NCI-H524 (cell line): ENCODE results near the gene ASH1L.
A peak's percentile ranks its signal among the peaks of the same experiment; 100 is the strongest.
"Not testable (repeated sequence)": the region's sequence is repeated elsewhere in the genome, so short reads cannot be mapped to it uniquely, and the experiment has no call there.

ENCODE experiments used
- DNase-seq, 2 experiments: peaks; one replicate each; lab custom pipeline; 2025; lab: John Stamatoyannopoulos, UW

Gene ASH1L

DNA sequence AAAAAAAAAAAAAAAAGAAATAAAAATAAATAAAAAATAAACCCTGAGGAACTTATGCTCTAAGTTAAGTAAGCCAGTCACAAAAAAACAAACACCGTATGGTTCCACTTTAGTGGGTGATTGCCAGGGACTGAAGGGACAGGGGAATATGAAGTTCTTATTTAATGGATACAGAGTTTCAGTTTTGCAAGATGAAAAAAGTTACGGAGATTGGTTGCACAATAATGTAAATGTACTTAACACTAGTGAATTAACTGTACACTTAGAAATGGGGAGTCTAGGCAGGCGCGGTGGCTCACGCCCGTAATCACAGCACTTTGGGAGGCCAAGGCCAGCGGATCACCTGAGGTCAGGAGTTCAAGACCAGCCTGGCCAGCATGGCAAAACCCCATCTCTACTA, 111.4 kb downstream of the ASH1L start:
- DNase-seq, result no peak

DNA sequence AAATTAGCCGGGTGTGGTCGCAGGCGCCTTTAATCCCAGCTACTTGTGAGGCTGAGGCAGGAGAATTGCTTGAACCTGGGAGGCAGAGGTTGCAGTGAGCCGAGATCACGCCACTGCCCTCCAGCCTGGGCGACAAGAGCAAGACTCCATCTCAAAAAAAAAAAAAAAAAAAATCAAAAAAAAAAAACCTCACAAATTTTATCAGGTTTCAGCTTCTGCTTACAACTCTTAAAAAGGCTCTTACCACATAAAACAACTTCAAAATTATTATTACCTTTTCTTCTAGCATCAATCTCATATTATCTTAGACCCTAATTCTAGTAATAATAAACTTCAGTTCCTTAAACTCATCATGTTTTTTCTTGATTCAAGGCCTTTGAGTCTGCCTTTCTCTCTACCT, 120.2 kb downstream of the ASH1L start:
- not testable (repeated sequence) for DNase-seq

DNA sequence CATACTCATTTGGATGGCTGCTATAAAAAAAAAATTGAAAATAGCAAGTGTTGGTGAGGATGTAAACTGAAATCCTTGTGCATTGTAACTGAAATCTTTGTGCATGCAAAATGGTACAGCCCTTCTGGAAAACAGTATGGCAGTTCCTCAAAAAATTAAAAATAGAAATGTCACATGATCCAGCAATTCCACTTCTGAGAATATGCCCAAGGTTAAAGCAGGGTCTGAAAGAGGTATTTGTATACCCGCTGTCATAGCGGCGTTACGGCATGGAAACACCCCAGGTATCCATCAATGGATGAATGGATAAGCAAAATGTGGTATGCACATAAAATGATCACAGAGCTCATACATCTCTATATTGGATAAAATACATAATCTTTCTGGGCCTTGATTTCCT, 125.2 kb downstream of the ASH1L start:
- no peak for DNase-seq

DNA sequence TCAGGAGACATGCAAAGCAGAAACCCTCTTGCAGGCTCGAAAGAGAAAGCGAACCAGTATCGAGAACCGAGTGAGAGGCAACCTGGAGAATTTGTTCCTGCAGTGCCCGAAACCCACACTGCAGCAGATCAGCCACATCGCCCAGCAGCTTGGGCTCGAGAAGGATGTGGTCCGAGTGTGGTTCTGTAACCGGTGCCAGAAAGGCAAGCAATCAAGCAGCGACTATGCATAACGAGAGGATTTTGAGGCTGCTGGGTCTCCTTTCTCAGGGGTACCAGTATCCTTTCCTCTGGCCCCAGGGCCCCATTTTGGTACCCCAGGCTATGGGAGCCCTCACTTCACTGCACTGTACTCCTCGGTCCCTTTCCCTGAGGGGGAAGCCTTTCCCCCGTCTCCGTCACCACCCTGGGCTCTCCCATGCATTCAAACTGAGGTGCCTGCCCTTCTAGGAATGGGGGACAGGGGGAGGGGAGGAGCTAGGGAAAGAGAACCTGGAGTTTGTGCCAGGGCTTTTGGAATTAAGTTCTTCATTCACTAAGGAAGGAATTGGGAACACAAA, 128.7 kb downstream of the ASH1L start:
- DNase-seq, result not testable (repeated sequence)

DNA sequence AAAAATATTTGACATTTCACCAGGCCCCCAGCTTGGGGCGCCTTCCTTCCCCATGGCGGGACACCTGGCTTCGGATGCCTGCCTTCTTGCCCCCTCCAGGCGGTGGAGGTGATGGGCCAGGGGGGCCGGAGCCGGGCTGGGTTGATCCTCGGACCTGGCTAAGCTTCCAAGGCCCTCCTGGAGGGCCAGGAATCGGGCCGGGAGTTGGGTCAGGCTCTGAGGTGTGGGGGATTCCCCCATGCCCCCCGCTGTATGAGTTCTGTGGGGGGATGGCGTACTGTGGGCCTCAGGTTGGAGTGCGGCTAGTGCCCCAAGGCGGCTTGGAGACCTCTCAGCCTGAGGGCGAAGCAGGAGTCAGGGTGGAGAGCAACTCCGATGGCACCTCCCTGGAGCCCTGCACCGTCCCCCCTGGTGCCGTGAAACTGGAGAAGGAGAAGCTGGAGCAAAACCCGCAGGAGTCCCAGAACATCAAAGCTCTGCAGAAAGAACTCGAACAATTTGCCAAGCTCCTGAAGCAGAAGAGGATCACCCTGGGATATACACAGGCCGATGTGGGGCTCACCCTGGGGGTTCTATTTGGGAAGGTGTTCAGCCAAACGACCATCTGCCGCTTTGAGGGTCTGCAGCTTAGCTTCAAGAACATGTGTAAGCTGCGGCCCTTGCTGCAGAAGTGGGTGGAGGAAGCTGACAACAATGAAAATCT, 129.3 kb downstream of the ASH1L start:
- peak in 1 of 2 experiments; percentile 18 for DNase-seq

DNA sequence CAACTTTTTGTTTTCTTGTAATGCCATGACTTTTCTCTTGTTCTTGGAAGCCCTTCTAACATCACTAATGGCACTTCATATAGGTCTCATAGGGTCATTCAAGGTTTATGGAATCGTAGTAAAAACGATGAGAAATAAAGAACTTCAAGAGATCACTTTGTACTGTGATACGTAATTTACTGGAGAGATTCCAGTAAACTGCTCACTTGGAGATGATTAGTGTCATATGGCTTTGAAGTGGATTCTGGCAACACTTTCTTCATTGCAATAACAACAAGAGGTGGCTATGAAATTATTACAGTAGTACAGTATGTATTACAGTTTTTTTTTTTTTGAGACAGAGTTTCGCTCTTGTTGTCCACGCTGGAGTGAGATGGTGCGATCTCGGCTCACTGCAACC, 138.5 kb downstream of the ASH1L start:
- DNase-seq, result no peak

DNA sequence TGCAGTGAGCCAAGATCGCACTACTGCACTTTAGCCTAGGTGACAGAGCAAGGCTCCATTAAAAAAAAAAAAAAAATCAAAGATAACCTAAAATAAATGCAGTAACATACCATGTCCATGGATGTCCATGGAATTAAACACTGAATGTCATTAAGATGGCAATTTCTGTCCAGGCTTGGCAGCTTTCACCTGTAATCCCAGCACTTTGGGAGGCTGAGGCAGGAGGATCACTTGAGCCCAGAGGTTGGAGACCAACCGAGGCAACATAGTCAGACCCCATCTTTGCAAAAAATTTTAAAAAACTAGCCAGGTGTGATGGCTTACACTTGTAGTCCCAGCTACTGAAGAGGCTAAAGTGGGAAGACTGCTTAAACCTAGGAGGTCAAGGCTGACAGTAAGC, 141.8 kb downstream of the ASH1L start:
- no peak for DNase-seq

DNA sequence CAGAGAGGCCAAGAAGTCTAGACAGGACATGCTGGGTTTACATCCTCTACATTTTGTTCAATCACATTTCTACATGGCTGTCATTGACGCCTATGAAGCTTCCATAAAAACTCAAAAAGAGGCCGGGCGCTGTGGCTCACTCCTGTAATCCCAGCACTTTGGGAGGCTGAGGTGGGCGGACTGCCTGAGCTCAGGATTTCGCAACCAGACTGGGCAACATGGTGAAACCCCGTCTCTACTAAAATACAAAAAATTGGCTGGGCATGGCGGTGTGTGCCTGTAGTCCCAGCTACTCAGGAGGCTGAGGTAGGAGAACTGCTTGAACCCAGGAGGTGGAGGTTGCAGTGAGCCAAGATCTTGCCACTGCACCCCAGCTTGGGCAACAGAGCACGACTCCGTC, 150.8 kb downstream of the ASH1L start:
- DNase-seq, result not testable (repeated sequence)

DNA sequence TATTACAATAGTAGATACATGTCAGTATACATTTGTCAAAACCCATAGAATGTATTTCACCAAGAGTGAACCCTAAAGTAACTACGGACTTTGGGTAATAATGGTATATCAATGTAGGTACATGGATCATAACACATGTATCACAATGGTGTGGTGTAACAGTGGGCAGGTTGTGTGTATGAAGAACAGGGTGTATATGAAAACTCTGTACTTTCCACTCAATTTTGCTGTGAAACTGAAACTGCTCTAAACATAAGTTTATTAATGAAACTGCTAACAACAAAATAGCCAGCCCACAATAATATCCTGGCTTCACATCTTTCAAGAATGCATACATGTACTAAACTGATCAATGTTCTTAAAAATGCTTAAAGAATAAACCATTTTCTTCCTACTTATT, 151.7 kb downstream of the ASH1L start:
- no peak for DNase-seq

DNA sequence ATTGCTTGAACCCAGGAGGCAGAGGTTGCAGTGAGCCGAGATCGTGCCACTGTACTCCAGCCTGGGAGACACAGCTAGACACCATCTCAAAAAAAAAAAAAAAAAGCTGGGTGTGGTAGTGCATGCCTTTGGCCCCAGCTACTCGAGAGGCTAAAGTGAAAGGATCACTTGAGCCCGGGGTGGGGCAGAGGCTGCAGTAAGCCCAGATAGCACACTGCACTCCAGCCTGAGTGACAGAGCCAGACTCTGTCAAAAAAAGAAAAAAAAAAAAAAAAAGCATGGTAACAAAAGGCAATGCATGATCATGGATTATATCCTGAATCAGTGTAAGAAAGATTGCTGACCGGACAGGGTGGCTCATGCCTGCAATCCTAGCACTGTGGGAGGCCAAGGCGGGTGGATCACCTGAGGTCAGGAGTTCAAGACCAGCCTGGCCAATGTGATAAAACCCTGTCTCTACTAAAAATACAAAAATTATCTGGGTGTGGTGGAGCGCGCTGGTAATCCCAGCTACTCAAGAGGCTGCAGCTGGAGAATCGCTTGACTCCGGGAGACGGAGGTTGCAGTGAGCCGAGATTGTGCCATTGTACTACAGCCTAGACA, 165.6 kb downstream of the ASH1L start:
- no peak for DNase-seq

DNA sequence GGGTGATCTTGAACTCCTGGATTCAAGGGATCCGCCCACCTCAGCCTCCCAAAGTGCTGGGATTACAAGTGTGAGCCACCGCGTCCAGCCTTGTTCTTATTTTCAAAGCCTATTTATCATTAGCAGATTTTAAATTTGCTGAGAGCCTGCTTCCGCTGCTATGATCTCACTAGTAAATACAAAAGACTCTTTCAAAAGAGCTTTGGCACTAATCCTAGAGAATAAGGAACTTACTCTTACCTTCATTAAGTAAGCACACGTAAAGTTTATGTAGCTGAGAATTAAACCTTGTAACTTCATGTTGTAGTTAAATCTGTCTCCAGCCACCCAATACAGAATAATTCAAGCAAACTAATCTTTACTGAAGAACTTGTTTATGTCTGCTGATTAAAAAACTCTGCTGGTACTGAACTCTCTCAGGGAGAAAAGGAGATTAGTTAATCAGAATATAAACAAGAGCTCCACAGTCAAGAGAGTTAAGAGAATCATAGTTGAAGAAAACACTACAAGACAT, 169.6 kb downstream of the ASH1L start:
- no peak for DNase-seq

DNA sequence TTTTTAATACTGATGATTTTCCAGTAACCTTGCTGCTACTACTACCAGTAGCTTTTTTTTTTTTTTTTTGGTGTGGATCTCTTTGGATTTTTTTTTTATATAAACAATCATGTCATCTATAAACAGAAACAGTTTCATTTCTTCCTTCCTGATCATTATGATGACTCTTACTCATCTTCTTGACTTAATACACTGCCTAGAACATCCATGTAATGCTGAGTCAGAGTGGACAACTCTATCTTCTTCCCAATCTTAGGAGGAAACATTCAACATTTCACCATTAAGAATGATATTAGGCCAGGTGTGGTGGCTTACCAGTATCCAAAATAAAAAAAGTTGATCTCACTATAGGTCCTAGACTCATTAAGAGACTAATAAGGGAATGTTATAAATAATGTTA, 172.8 kb downstream of the ASH1L start:
- no peak for DNase-seq

DNA sequence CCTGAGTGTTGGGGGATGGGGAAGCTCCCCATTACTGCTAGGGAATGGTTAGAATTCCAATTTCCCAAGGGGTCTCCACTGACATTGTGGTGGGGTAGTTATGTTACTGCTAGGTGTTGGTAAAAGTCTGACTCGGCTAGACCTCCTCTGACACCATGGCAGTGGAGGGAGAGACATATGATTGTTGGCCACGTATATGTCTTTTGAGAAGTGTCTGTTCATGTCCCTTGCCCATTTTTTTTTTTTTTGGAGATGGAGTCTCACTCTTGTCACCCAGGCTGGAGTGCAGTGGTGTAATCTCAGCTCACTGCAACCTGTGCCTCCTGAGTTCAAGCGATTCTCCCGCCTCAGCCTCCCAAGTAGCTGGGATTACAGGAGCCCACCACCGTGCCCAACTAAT, 176.8 kb downstream of the ASH1L start:
- DNase-seq, result not testable (repeated sequence)

DNA sequence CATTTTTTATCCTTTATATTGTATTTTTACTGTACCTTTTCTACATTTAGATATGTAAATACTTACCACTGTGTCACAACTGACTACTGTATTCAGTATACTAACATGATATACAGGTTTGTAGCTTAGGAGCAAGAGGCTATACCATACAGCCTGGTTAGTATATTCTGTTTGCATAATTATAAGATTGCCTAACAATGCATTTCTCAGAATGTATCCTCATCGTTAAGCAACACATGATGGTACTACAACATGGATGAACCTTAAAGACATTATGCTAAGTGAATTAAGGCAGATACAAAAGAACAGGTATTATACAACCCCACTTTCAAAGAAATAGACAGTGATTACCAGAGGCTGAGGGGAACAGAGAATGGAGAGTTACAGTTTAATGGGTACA, 179.2 kb downstream of the ASH1L start:
- DNase-seq, result no peak

DNA sequence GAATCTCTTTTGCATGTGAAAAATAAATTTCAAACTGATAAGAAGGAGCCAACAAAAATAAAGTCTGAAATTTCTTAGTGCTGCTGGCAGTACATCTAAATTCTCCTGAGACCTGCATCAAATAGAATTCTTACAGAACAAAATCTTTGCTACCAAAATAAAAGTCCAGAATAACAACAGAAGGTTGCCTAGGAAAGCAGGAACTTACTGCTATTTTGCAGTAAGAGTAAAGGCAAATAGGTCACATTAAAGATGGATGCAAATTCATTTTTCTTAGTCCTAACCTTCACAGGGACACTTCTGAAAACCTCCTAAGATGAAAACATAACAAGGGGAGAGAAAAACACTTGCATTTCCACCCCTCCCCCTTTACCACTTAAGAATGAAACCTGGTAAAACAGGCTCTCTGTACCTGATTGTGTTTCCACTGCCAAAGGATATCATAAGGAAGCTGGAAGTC, 182.9 kb downstream of the ASH1L start:
- DNase-seq, result no peak

DNA sequence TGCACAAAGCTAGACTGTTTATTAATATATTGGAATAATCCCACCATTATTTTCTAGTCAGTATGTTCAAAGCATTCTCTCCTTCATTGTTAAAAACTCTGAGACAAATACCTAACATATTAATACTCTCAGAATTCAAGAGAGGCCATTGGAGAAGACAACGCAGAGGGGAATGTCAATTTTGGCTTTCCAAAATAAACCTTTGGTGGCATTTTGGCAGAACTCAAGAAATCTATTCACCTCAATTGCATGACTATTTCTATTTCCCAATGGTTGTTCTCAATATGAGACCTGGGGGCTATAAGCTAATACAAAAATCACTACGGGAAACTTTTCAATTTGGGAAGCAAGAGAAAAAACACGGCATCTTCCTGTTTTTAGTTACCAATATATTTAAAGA, 183.4 kb downstream of the ASH1L start:
- DNase-seq, result no peak

DNA sequence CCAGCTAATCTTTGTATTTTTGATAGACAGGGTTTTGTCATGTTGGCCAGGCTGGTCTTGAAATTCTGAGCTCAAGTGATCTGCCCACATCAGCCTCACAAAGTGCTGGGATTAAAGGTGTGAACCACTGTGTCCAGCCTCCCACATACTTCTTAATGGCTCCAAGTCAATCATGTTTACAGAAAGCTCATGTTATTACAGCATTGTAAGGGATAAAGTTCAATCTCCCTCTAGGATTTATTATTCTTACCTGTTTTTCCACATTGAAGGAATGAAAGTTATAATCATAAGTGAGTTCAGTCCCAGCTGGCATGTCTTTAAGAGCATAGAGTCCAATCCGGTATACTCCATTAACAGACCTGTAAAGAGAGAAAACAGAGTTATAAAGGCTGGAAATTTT, 202.6 kb downstream of the ASH1L start:
- DNase-seq, result no peak

DNA sequence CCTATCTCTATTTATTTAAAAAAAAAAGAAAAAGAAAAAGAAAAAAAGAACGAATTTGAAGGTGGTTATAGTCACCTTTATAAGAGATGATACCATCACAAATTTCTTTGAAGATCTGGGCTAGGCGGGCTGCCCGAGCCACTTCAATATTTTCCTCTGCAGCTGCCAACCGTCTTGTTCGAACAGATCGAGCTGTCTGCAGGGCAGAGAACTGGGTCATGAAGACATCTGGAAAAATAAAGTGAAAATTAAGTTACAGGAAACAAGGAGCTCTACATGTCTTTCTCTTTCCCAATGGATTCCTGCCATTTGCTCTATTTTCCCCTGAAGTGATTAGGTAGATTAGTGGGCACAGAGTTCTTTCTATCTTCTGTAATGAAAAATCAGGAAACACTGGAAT, 210.0 kb downstream of the ASH1L start:
- no peak for DNase-seq

DNA sequence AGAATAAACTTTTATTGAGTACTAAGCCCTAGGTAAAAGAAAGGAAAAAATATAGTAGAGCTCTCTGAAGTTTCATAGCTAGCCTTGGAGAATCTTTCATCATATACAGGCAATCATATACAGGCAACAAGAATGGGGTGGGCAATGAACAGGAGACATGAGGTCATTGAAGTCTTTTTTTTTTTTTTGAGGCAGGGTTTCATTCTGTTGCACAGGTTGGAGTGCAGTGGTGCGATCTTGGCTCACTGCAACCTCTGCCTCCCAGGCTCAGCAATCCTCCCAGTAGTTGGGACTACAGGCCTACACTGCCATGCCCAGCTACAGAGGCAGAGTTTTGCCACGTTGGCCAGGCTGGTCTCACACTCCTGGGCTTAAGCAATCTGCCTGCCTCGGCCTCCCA, 219.8 kb downstream of the ASH1L start:
- DNase-seq, result no peak

DNA sequence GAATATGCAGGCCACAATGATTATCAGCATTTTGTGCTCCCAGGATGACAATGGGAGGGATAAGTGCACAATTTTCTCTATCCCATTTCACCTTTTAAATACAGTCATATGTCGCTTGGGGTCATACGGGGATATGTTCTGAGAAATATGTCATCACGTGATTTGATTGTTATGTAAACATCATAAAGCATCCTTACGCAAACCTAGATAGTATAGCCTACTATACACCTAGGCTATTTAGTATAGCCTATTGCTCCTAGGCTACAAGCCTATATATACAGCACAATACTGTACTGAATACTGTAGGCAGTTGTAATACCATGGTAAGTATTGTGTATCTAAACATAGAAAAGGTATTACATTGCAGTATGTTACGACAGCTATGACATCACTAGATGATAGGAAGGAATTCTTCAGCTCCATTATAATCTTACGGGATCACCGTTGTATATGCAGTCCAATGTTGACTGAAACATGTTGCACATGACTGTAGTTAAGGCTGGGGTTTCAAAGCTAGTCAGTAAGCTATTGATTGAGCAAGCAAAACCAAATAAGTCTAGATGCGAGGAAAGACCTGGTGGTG, 223.0 kb downstream of the ASH1L start:
- no peak for DNase-seq

DNA sequence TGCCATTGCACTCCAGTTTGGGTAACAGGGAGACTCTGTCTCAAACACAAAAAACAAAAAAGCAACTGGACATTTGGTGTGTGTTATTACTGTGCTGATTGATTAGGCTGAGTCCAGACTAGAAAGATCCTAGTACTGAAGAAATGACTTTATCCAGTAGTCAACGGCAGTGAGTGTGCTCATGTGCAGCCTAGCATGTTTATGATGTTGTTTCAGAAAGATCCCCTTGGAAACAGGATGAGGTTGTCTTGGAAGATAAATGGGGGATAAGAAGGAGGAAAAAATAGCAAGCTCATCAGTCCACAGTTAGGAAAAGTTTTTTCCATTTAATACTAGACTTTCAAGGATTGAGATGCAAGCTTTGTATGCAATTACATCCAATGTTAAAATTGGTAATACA, 227.6 kb downstream of the ASH1L start:
- DNase-seq, result no peak

DNA sequence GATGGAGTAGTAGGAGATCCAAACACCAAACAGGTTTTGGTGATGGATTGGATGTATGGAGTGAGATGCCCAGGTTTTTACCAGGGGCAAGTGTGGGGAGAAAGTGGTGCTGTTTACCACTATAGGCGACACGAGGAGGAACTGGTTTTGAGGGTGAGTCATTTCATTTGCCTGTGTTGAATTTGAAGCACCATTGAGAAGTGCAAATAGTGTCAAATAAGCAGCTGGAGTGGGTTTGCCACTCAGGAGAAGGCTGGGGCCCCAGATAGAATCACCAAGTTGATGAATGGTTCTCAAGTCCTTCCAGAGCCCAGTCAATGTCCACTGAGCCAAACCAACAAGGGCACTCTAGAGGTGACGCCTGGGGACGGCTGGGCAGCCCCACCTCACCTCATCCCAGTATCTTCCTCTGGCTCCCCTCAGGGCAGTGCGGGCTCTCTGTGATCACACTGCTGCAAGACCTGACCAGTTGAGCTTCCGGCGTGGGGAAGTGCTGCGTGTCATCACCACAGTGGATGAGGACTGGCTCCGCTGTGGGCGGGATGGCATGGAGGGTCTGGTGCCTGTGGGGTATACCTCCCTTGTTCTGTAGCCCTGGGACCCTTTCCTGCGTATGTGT, 232.5 kb downstream of the ASH1L start:
- no peak for DNase-seq

DNA sequence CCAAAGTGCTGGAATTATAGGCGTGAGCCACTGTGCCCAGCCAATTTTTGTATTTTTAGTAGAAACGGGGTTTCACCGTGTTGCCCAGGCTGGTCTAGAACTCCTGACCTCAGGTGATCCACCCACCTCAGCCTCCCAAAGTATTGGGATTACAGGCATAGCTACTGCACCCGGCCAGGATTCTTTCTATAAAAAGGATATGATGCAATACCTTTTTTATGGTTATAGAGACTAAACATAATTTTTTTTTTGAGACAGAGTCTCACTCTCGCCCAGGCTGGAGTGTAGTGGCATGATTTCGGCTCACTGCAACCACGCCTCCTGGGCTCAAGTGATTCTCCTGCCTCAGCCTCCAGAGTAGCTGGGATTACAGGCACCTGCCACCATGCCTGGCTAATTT, 233.7 kb downstream of the ASH1L start:
- DNase-seq, result not testable (repeated sequence)
